HG02885 (cell line): ENCODE measurements around the gene BCKDK.
"Not testable (repeated sequence)": the region's sequence is repeated elsewhere in the genome, so short reads cannot be mapped to it uniquely, and the experiment has no call there.

Experiments
- ATAC-seq: cut with Tn5 transposase; IDR thresholded peaks from one replicate; pipeline ENCODE4 v1.9.1; 2021; ENCODE audit warnings: mild to moderate bottlenecking; ENCODE audit not compliant: unreplicated experiment, poor library complexity

BCKDK gene

GRCh38 chr16:31136822-31137499 is 28.8 kb downstream of the BCKDK start:
- ATAC-seq, result not testable (repeated sequence)

DNA sequence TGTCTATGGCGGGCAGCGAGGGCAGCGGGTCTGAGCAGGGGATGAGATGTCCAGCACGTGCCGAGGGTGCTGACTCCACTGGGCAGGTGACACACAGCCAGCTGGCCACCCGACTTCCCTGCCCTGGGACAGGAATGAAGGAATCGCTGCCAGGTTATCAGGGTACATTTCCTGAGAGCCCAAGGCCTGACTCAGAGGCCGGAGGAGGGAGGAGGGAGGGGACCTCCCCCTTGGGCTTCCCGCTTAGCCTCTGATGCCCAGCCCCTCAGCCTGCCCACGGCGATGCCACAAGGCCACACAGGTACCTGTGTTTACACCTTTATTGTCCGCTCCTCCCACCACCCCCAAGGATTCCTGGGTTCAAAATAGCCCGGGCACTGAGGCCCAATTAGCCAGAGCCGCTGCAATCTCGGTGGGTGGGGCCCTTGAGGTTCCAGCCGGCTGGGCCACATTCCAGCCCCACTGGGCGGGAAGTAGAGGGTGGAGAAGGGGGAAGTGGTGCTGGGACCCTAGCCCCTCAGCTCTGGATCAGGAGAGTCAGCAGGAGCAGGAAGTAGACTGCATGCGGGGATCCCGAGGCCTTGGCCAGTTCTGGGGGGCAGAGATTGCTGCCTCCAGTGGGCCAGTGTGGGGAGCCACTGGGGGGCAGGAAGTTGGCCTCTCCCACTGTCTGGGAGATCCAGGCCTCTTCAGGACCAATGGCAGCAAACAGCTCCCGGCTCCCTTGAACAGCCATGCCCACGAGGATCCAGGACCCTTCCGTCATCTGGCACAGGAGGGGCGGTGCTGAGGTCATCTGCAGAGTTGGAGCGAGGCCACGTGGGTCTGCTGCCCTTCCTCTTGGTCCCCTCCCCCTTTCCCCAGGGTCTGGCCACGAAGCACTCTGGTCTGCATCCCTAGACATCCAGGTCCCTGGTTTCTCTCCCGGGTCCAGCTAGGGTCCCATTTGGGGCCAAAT is 30.7 kb downstream of the BCKDK start:
- no peak for ATAC-seq

DNA sequence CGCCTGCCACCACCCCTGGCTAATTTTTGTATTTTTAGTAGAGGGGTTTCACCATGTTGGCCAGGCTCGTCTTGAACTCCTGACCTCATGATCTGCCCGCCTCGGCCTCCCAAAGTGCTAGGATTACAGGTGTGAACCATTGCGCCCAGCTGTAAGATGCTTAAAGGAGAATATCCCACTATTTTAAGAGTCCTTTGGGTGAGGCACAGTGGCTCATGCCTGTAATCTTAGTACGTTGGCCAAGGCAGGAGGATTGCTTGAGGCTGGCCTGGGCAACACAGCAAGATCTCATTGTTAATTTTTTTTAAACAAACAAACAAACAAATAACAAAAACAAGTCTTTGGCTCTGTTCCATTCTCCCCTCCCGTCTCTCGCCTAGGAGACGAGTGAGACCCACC is 32.9 kb downstream of the BCKDK start:
- not testable (repeated sequence) for ATAC-seq

- ATAC-seq, result peak; percentile 1
Observed at GRCh38 chr16:31141489-31142108, 33.4 kb downstream of the BCKDK start.

DNA sequence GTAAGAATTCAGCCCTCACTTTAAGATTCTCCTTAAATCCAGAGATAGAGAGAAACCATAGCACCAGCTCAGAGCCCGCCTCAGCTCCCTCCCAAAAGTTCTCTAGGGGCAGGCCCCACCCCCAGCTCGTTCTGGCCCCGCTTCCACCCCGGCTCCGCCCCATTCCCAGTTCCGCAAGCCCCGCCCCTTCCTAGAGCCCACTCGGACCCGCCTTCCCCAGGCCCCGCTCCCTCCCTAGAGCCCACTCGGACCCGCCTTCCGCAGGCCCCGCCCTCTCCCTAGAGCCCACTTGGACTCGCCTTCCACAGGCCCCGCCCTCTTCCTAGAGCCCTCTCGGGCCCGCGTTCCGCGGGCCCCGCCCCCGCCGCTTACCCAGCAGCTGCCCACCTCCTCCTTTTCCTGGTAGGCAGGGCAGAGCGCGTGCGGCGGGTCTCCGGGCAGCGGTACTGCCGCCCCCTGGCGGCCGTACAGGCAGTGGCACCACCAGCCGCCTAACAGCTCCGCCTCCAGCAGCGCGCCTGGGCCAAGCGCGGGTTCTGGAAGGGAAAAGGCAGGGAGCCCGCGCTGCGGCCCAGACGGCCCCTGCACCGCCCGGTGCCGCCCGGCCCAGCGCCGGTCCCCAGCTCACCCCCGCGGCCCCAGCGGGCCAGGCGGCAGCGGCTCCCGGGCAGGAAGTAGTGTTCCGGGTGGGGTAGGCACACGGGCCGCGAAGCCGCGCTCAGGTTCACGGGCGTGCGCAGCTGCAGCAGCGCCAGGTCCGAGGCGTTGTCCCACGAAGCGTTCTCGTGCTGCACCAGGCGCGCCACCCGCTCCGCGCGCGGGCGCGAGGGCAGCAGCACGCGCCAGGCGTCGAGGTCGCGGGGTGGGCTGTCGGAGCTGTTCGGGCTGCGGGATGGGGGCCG is 34.2 kb downstream of the BCKDK start:
- ATAC-seq, result peak; percentile 91

- ATAC-seq, result no peak
Observed at GRCh38 chr16:31143011-31143693, 35.0 kb downstream of the BCKDK start.

GRCh38 chr16:31143694-31144148 is 35.5 kb downstream of the BCKDK start:
- no peak for ATAC-seq

DNA sequence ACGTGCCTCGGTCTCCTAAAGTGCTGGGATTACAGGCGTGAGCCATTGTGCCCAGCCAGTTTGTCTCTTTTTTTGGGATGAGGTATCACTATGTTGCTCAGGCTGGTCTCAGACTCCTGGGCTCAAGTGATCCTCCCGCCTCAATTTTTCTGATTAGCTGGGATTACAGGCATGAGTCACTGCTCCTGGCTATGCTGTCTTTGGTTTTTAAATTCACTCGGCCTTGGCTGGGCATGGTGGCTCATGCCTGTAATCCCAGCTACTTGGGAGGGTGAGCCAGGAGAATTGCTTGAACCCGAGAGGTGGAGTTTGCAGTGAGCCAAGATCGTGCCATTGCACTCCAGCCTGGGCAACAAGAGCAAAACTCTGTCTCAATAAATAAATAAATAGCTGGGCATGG is 36.2 kb downstream of the BCKDK start:
- not testable (repeated sequence) for ATAC-seq

GRCh38 chr16:31145398-31145990 is 37.3 kb downstream of the BCKDK start:
- no peak for ATAC-seq

- ATAC-seq, result no peak
Observed at GRCh38 chr16:31147574-31147973, 39.4 kb downstream of the BCKDK start.

- ATAC-seq, result no peak
Observed at GRCh38 chr16:31148281-31148728, 40.1 kb downstream of the BCKDK start.

- ATAC-seq, result no peak
Observed at GRCh38 chr16:31148896-31149295, 40.7 kb downstream of the BCKDK start.

GRCh38 chr16:31149332-31149731 is 41.1 kb downstream of the BCKDK start:
- ATAC-seq, result no peak

- ATAC-seq, result no peak
Observed at GRCh38 chr16:31149894-31150890, 42.0 kb downstream of the BCKDK start, which contains the start of gene PRSS36. TSS of gene PRSS36 (minus strand) at chr16:31150066. CDS start at chr16:31150035, 31 bp downstream.

DNA sequence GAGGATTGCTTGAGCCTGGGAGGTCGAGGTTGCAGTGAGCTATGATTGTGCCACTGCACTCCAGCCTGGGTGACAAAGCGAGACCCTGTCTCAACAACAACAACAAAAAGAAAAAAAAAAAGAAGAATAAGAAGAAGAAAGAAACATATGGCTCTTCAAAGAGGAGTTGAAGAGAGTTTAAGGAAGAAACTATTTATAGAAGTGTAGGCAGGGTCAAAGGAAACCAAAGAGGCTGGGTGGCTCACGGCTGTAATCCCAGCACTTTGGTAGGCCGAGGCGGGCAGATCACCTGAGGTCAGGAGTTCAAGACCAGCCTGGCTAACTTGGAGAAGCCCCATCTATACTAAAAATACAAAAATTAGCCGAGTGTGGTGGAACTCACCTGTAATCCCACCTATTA is 42.8 kb downstream of the BCKDK start:
- not testable (repeated sequence) for ATAC-seq

DNA sequence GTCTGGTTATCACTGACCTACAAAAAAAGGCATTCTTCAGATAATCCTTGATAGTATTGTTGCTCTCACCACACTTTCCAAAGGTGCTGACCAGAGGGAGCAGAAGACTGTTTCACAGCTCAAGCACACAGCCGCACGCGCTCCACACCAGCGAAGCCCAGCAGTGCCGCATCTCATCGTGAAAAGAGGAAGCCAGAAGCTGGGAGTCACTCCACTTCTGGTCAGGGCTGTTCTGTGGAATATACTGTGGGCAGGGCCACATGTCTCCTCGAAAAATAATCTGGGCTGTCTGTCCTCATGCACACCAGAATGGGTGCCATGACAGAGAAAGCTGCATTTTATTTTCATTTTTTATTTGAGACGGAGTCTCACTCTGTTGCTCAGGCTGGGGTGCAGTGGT is 49.0 kb downstream of the BCKDK start:
- no peak for ATAC-seq
